ENCODE measurements around the gene SLF2. TPM values are rescaled to one million over a fixed set of nuclear protein-coding genes. Genes with fewer than 3 reads are reported as not detected.
"Not testable (repeated sequence)": the region's sequence is repeated elsewhere in the genome, so short reads cannot be mapped to it uniquely, and the experiment has no call there.

SLF2 gene
- total RNA-seq, 1 donor from 2014 or later, result 35.2 TPM

GRCh38 chr10:100967332-100967731 is 54.6 kb downstream of the SLF2 start:
- DNase-seq, result no peak

GRCh38 chr10:100968062-100968736 is 55.4 kb downstream of the SLF2 start:
- DNase-seq, result no peak

GRCh38 chr10:100968863-100969186 is 56.1 kb downstream of the SLF2 start:
- DNase-seq, result no peak

GRCh38 chr10:100969187-100970075 is 56.7 kb downstream of the SLF2 start, which contains the start of gene SEMA4G:
Gene SEMA4G, plus strand, starts transcription at chr10:100969504. Its CDS starts 3,409 bp downstream, at chr10:100972913.
- DNase-seq, result peak; percentile 58

GRCh38 chr10:100970076-100970913 is 57.5 kb downstream of the SLF2 start:
- no peak for DNase-seq

- DNase-seq, result no peak
Measured at GRCh38 chr10:100970914-100971811, 58.4 kb downstream of the SLF2 start.

- no peak for DNase-seq
Measured at GRCh38 chr10:100972115-100972903, 59.5 kb downstream of the SLF2 start.

- DNase-seq, result no peak
Measured at GRCh38 chr10:100972904-100973535, 60.3 kb downstream of the SLF2 start.

- DNase-seq, result not testable (repeated sequence)
Measured at GRCh38 chr10:100975397-100975796, 62.6 kb downstream of the SLF2 start.

- no peak for DNase-seq
Measured at GRCh38 chr10:100976906-100977305, 64.1 kb downstream of the SLF2 start.

GRCh38 chr10:100977436-100977835 is 64.7 kb downstream of the SLF2 start:
- DNase-seq, result no peak

GRCh38 chr10:100978121-100978900 is 65.5 kb downstream of the SLF2 start:
- no peak for DNase-seq

- DNase-seq, result no peak
Measured at GRCh38 chr10:100978901-100979195, 66.1 kb downstream of the SLF2 start.

- no peak for DNase-seq
Measured at GRCh38 chr10:100979791-100980272, 67.1 kb downstream of the SLF2 start.

- no peak for DNase-seq
Measured at GRCh38 chr10:100980311-100980710, 67.5 kb downstream of the SLF2 start.

GRCh38 chr10:100980711-100981110 is 67.9 kb downstream of the SLF2 start:
- DNase-seq, result no peak

- DNase-seq, result no peak
Measured at GRCh38 chr10:100981178-100981772, 68.5 kb downstream of the SLF2 start.

GRCh38 chr10:100982916-100983830 is 70.4 kb downstream of the SLF2 start:
- DNase-seq, result no peak
